Small intestine (tissue), 7 donors: ENCODE data around the gene CALCOCO1. TPM values are rescaled to one million over a fixed set of nuclear protein-coding genes. Genes with fewer than 3 reads are reported as not detected.
"Not testable (repeated sequence)": the region's sequence is repeated elsewhere in the genome, so short reads cannot be mapped to it uniquely, and the experiment has no call there.

Source experiments
- DNase-seq, 2 donors: peaks; one replicate each; pipeline versions ENCODE4 v3.0.0 to v3.0.0-alpha.2; 2013
- FAIRE-seq: peaks from 2 replicates; lab custom pipeline; 2012; peaks lifted over from hg19 to GRCh38; lab: Jason Lieb, UNC
- H3K27ac ChIP-seq, 3 donors: one replicate each; pipeline ENCODE4 v1.5.1; 2013; ENCODE audit warnings: low read length in 2 of 3, mild to moderate bottlenecking in 2 of 3, control low read depth in 1 of 3, inconsistent platforms in 1 of 3, low read depth in 1 of 3, moderate library complexity in 1 of 3
- H3K27me3 ChIP-seq, 3 donors: one replicate each; pipeline ENCODE4 v1.6.1; 2013; ENCODE audit warnings: low read length in 3 of 3, inconsistent platforms in 1 of 3; ENCODE audit not compliant: control insufficient read depth in 3 of 3, insufficient read depth in 3 of 3
- H3K36me3 ChIP-seq, 3 donors: one replicate each; pipeline ENCODE4 v1.6.1; 2013; ENCODE audit warnings: low read length in 3 of 3, inconsistent platforms in 1 of 3, low read depth in 1 of 3, mild to moderate bottlenecking in 1 of 3, moderate library complexity in 1 of 3; ENCODE audit not compliant: control insufficient read depth in 3 of 3, insufficient read depth in 2 of 3
- H3K4me1 ChIP-seq, 3 donors: one replicate each; pipeline ENCODE4 v1.6.1; 2013; ENCODE audit warnings: low read length in 2 of 3, inconsistent platforms in 1 of 3, low read depth in 1 of 3, mild to moderate bottlenecking in 1 of 3, moderate library complexity in 1 of 3; ENCODE audit not compliant: control insufficient read depth in 3 of 3, insufficient read depth in 2 of 3
- H3K4me3 ChIP-seq, 3 donors: one replicate each; pipeline ENCODE4 v1.5.1; 2013; ENCODE audit warnings: low read length in 3 of 3, control low read depth in 1 of 3, inconsistent platforms in 1 of 3, low read depth in 1 of 3, mild to moderate bottlenecking in 1 of 3, moderate library complexity in 1 of 3
- H3K9me3 ChIP-seq, 2 donors: one replicate each; pipeline ENCODE4 v1.6.1; 2013; ENCODE audit warnings: low read depth in 1 of 2, low read length in 1 of 2; ENCODE audit not compliant: control insufficient read depth in 2 of 2, insufficient read depth in 1 of 2
- WGBS, 3 donors: extraction: QIAGEN DNeasy Blood & Tissue Kit; methylation state at CpG; one replicate each; pipeline ENCODE4 v1.1.7; 2013; 5-methylcytosine and 5-hydroxymethylcytosine counted together
- polyA plus RNA-seq, 4 donors: library from polyadenylated mRNA; stranded (reverse) in 3 of 4; unstranded in 1 of 4; fragments of 200-250 nt in 3 of 4; fragments of 120-200 nt in 1 of 4; gene quantifications; one replicate each; pipeline versions ENCODE4 v1.2.1 to v1.2.3, GENCODE V29; 2013
- donor health status: healthy with polysubstance abuse.
- donor health status: control.
- donor health status: control.
- donor health status: Bipolar disorder and iron deficiency.
- donor health status: healthy.

Gene CALCOCO1
- polyA plus RNA-seq, 4 donors = 45.1 to 81.3 (median 46.6) TPM

GRCh38 chr12:53764615-53765014, 37.4 kb upstream of the CALCOCO1 start:
- FAIRE-seq = no peak
- WGBS, 3 donors = 67 to 76% (median 74%) methylated on average over 4 of the region's 4 CpGs
- H3K27me3 ChIP-seq = peaks cover 2 to 60% (median 9%) of the 10 kb centered on the region in 3 donors
- DNase-seq = no peak
- no peaks in the 10 kb centered on the region for H3K4me1 ChIP-seq
- H3K27ac ChIP-seq = no peak overlapping the region
- no peaks in the 10 kb centered on the region for H3K9me3 ChIP-seq
- H3K4me3 ChIP-seq = no peak overlapping the region
- no peaks in the 10 kb centered on the region for H3K36me3 ChIP-seq

GRCh38 chr12:53762793-53763192, 35.5 kb upstream of the CALCOCO1 start:
- DNase-seq, H3K27ac ChIP-seq, H3K4me1 ChIP-seq, H3K36me3 ChIP-seq, H3K9me3 ChIP-seq, FAIRE-seq, H3K4me3 ChIP-seq: not testable (repeated sequence)
- WGBS, 3 donors = 83 to 94% (median 90%) methylated on average over 3 of the region's 3 CpGs
- peaks cover 2 to 68% (median 12%) of the 10 kb centered on the region in 3 donors for H3K27me3 ChIP-seq

DNA sequence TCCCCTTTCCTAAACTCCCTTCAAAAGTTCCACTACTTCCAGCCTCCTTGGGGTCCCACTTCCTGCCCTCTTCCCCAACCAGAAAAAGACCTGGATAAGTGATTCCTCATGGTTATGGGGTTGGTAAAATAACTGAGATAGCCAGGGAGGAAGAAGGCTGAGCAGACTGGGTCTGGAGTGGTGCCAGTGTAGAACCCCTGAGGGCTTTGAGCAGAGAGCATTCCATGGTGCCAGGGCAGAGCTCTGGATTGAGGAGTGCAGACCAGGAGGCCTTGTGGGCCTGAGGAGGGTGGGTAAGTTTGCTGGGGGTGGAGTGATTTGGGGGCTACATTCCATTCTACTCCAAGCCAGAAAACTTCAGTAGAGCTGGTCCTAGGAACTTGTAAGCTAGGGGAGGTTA, 34.1 kb upstream of the CALCOCO1 start:
- Histone ChIP-seq H3K27me3 (peaks cover 0 to 76% (median 8%) of the 10 kb centered on the region in 3 donors), H3K36me3 (no peaks in the 10 kb centered on the region), H3K9me3 (no peaks in the 10 kb centered on the region), H3K27ac (no peak overlapping the region), H3K4me3 (no peak overlapping the region), H3K4me1 (no peaks in the 10 kb centered on the region)
- DNase-seq = no peak
- no peak for FAIRE-seq

- Histone ChIP-seq H3K9me3 (no peaks in the 10 kb centered on the region), H3K36me3 (no peaks in the 10 kb centered on the region), H3K4me1 (no peaks in the 10 kb centered on the region), H3K27ac (no peak overlapping the region), H3K4me3 (no peak overlapping the region), H3K27me3 (peaks cover 0 to 82% (median 8%) of the 10 kb centered on the region in 3 donors)
- no peak for DNase-seq
- no peak for FAIRE-seq
- WGBS, 3 donors = 68 to 81% (median 74%) methylated on average over 2 of the region's 2 CpGs
Observed at GRCh38 chr12:53759261-53759660, 32.0 kb upstream of the CALCOCO1 start.

GRCh38 chr12:53758730-53759103, 31.5 kb upstream of the CALCOCO1 start:
- peaks cover 0 to 85% (median 8%) of the 10 kb centered on the region in 3 donors for H3K27me3 ChIP-seq
- no peak overlapping the region for H3K4me3 ChIP-seq
- DNase-seq (no peak), FAIRE-seq (no peak)
- no peaks in the 10 kb centered on the region for H3K9me3 ChIP-seq
- 50 to 56% (median 55%) methylated on average over 8 of the region's 8 CpGs for WGBS, 3 donors
- H3K36me3 ChIP-seq = no peaks in the 10 kb centered on the region
- no peak overlapping the region for H3K27ac ChIP-seq
- no peaks in the 10 kb centered on the region for H3K4me1 ChIP-seq

DNA sequence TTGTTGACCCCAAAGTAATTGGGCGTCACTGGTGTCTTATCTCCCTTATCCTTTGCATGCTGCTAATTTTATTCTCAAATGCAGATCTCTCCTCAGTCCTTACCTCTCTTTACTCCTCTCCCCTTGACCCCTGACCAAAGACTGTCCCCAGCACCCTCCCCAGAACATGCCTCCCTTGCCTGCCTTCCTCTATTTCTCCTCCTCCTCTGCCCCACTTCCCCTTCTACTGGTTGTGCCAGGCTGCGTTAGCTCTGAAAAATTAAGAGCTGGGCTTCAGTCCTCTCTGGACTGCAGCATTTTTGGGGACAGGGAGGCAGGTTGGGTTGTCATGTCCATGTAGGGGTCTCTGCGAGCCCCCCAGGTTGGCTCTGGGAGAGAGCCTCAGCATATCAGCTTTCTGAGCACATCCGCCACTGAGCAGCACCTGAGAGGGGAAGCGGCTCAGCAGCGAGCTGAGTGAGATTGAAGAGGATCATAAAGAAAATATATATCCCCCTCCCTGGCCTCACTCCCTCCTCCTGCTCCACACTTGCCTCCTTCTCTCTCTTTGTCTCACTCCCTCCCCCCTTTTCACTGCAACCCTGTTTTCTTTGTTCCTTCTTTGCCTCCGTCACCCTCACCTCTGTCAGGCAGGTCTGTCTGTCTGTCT, 31.0 kb upstream of the CALCOCO1 start:
- Histone ChIP-seq H3K4me3 (no peak overlapping the region), H3K4me1 (no peaks in the 10 kb centered on the region), H3K27me3 (peaks cover 0 to 87% (median 6%) of the 10 kb centered on the region in 3 donors), H3K27ac (no peak overlapping the region), H3K9me3 (no peaks in the 10 kb centered on the region), H3K36me3 (no peaks in the 10 kb centered on the region)
- WGBS, 3 donors = 38 to 54% (median 43%) methylated on average over 7 of the region's 7 CpGs
- DNase-seq = no peak
- no peak for FAIRE-seq

DNA sequence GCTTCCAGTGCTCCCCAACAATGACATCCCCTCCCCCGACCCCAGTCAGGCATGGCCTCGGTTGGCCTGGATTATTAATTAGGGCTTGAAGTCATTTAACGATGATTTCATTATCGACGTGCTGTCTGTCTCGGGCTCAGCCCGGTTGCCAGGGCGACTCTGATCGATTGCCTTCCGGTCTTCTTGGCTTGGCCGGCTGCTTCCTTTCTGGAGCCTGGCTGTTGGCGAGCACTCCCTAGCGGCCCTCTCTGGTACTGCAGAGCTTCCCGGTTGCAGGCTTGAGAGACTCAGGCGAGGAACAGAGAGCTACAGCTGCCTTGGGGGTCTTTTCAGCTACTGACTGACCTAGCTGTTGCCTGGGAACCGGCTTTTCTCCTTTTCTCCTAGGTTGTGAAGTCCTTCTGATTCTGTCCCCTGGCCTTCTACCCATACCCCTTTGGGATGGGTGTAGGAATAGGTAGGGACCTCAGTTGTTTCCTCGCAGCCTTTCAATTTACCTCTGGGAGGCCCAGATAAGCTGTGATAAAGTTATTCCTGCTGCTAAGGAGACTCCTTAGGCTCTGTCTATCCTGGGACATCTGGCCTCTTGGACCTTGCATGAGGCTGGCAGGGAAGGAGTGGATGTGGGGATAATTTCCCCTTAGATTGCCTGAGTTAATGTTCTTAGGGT, 30.0 kb upstream of the CALCOCO1 start:
- Histone ChIP-seq H3K4me1 (no peaks in the 10 kb centered on the region), H3K9me3 (no peaks in the 10 kb centered on the region), H3K36me3 (no peaks in the 10 kb centered on the region), H3K27ac (no peak overlapping the region), H3K4me3 (no peak overlapping the region), H3K27me3 (peaks cover 0 to 89% (median 5%) of the 10 kb centered on the region in 3 donors)
- FAIRE-seq (no peak), DNase-seq (peak; percentile 77 to 81)
- WGBS, 3 donors = 3 to 9% (median 6%) methylated on average over 17 of the region's 17 CpGs

- FAIRE-seq (no peak), DNase-seq (no peak)
- WGBS, 3 donors = 74 to 77% (median 76%) methylated on average over 5 of the region's 5 CpGs
- H3K4me1 ChIP-seq = no peaks in the 10 kb centered on the region
- H3K36me3 ChIP-seq = no peaks in the 10 kb centered on the region
- no peak overlapping the region for H3K4me3 ChIP-seq
- H3K9me3 ChIP-seq = no peaks in the 10 kb centered on the region
- H3K27ac ChIP-seq = no peak overlapping the region
- H3K27me3 ChIP-seq = peaks cover 0 to 92% (median 6%) of the 10 kb centered on the region in 3 donors
Observed at GRCh38 chr12:53756300-53757100, 29.2 kb upstream of the CALCOCO1 start.
